ENCODE measurements around the gene PDE11A.

GRCh38 chr2:177679611-177680605, 392.7 kb downstream of the PDE11A start:
- TF ChIP-seq ZNF530 (CRISPR knock-in tag; IDR thresholded peaks at IDR 0.05; ENCODE audit: low read depth): no peak
- TF ChIP-seq POLR2AphosphoS2 (IDR thresholded peaks at IDR 0.05; ENCODE audit: low read depth, low read length): no peak
- no peak for TF ChIP-seq CTCF (CRISPR knock-in tag; IDR thresholded peaks at IDR 0.05)
